Measurements from ENCODE around the gene BNC1.
"Not testable (repeated sequence)": the region's sequence is repeated elsewhere in the genome, so short reads cannot be mapped to it uniquely, and the experiment has no call there.

BNC1 gene

GRCh38 chr15:83292317-83292716 is 7.9 kb upstream of the BNC1 start:
- DNase-seq, result no peak

DNA sequence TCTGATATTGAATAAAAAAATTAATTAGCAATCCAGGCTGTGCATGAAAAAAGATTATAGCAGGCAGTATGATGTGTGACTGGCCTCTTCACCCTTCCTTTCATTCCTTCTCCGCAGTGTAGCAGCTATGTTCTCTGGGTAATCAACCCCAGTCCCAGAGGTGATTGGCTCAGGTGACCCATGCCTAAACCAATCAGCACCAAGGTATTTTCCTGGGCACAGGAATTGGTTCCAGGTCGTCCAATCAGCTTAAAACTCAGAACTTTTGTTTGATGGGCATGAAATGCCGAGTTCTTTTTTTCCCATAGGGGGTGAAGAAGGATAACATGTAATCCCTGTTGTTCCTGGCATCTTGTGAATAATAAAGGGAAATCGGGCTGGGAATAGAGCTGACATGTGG is 5.8 kb upstream of the BNC1 start:
- DNase-seq, result no peak

DNA sequence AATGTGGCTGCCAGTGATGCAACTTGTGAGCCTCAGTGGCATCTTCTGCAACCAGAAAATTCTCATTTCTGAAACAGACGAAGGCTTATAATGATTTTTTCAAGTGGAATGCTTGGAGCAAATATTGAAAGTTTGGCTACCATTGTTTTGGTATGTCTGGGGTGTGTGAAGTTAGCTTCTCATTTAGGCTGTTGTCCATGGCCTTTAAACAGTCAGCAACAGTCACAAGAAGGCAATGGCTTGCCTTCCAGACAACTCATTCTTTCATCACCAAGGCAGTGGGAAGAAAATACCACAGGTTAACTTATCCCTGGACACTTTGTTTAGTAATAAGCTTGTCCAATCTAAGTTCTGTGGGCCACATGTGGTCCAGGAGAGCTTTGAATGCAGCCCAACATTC is 4.7 kb upstream of the BNC1 start:
- DNase-seq, result no peak

DNA sequence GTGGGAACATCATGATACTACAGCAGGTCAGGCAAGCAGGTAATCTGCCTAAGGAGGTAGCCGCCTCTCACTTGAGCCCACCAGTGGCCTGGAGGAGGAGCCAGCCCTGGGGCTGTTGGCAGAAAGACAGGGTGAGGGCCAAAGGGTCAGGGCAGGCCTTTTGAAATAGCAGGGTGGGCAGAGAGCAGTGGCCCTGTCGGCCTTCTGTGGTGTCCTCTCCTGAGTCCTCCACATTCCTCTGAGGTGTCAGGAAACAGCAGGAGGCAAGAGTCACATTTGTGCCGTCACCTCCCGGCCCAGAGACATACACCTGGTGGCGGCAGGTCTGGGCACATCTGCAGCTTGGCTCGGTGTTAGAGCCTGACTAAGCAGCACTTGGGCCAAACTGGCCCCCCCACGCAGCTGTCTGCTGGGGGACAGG is 3.9 kb upstream of the BNC1 start:
- DNase-seq, result no peak

GRCh38 chr15:83287541-83288027 is 3.1 kb upstream of the BNC1 start:
- no peak for DNase-seq

DNA sequence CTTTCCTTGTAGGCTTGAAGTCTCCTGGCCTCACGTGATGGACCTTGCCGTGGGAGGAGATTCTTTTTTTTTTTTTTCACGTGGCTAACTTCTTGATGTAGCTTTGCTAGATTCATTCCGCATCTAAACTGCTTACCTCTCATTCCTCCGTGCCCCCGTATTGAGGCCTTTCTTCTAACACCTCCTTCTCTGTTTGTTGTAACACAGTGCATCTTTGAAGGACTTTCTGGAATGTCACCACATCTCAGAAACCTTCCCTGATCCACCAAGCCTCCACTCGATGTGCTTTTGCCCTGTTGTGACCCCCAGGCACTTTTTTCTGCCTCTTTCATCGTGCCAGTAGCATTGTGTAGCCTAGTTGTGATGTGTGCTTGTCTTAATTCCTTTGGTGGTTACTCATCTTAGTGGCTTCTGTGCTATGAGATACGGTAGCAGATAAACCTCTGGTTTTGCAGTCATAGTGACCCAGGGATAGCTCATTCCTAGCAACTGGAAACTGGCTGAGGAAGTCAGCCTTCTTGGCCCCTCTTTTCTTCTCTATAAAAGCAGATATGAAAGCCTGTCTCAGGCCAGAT is 1.6 kb upstream of the BNC1 start:
- no peak for DNase-seq

GRCh38 chr15:83285284-83285978 is 967 bp upstream of the BNC1 start:
- no peak for DNase-seq

GRCh38 chr15:83283813-83284558 is 478 bp downstream of the BNC1 start:
- DNase-seq, result no peak

DNA sequence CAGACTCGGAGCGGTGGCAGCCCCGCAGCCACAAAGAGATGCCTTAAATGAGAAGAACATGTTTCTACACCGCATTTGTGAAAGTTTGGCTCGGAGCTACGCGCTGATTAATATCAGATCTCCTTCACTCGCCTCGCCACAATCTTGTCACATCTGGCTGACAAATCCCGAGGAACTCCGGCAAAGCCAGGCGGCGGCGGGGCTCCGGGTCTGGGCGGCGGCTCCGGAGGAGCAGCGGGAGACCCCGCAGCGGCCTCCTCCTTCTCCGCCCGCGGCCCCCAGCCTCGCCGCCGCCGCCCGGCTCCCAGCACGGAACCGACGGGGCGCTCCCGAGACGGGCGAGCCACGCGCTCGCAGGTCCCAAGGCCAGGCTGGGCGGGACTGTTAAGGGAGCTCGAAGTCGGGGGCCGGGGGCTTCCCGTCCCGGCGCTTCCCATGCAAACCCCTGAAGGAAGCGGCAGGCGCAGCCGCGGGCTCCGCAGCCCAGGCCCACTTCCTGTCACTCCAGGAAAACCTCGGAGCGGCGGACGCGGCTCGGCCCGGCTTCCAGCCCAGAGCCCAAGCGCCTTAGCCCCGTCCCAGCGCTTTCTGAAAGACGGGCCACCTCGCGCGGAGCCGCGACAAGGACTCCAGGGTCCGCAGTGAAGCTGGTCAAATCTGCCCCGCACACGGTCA is 1.2 kb downstream of the BNC1 start:
- no peak for DNase-seq

DNA sequence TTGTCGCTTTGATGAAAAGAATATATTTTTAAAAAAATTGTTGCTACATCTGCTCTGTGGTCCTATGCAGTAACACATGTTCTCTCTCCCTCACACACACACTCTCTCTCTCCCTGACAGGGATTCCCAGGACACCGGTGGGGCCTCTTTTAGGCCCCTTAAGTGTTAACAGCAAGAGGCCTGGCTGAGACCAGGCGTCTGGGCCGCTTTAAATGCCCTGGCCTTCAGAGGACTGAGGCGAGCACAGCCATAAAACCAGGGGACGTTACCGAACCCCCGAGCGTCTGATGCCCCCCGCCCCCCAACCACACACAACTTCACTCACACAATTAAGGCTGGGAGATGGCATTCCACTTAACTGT is 1.7 kb downstream of the BNC1 start:
- no peak for DNase-seq

- DNase-seq, result no peak
These were observed 2.3 kb downstream of the BNC1 start for GRCh38 chr15:83282141-83282540.

DNA sequence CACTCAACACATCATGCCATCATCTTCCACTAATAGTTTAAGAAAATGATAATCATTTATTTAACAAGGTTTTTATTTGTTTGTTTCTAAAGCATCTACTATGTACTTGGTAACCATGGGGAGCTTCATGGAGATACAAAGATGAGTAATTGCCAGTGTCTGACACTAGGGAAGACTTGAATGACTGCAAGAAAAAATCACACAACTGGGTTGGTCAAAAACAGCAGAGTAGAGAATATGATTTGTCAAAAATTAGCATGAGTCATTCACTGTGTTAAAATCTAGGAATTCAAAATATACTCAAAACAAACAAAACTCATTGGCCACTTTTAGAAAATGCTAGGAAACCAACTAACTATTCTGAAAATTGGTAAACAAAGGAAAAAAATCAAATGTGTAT is 6.3 kb downstream of the BNC1 start:
- DNase-seq, result no peak

DNA sequence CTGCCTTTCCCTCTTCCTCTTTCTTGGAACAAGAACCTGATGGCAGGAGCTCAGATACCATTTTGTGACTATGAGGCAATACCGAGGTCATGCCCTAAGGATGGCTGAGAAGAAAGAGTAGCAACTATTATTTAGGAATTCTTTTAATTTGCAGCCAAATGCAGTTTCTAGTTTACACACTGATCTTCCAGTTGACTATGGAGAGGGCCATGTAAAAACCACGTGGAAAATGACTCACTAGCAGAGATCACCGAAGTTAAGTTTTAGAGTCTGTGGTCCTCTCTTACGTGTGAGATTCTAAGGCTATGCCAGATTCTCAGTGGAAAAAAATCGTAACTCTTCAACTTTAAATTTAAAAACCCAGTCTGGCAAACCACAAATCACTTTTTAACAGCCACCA is 7.8 kb downstream of the BNC1 start:
- no peak for DNase-seq

DNA sequence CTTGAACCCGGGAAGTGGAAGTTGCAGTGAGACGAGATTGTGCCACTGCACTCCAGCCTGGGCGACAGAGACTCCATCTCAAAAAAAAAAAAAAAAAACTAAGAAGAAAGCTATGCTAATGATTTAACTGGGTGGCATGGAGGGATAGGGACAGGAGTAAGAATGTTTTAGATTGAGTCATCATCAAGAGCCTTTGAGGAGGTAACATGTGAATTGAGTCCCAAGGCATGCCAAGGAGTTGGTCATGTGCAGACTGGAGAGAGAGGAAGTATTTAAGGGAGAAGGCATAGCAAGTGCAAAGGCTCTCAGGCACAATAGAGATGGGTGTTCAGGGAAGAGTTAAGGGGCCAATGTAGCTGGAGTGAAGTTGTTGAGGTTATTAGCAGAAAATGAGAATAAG is 9.1 kb downstream of the BNC1 start:
- DNase-seq, result no peak

DNA sequence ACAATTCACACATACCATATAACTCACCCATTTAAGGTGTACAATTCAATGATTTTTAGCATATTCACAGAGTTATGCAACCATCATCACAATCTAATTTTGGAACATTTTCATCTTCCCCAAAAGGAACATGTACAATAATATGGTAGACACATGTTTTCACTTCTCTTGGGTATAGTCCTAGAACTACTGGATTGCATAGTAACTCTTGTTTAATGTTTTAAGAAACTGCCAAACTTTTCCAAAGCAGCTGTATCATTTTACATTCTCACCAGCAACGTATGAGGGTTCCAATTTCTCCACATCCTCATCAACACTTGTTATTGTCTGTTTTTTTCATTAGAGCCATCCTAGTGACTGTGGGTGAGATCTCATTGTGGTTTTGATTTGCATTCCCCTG is 14.3 kb downstream of the BNC1 start:
- DNase-seq, result no peak

- DNase-seq, result no peak
These were observed 16.3 kb downstream of the BNC1 start for GRCh38 chr15:83268147-83268546.

- DNase-seq, result no peak
These were observed 21.7 kb downstream of the BNC1 start for GRCh38 chr15:83262594-83263315.

- DNase-seq, result not testable (repeated sequence)
These were observed 22.3 kb downstream of the BNC1 start for GRCh38 chr15:83262181-83262580.

DNA sequence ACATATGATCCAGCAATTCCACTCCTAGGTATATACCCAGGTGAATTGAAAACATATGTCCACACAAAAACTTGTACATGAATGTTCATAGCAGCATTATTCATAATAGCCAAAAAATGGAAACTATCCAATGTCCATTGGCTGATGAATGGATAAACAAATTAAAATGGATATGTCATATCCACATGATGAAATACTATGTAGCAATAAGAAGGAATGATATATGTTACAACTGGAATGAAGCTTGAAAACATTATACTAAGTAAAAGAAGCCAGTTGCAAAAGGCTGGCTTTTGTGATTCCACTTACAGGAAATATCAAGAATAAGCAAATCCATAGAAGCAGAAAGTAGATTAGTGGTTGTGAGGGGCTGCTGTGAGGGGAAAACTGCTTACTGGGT is 33.7 kb downstream of the BNC1 start:
- DNase-seq, result no peak

GRCh38 chr15:83249030-83249343 is 35.5 kb downstream of the BNC1 start:
- DNase-seq, result no peak

DNA sequence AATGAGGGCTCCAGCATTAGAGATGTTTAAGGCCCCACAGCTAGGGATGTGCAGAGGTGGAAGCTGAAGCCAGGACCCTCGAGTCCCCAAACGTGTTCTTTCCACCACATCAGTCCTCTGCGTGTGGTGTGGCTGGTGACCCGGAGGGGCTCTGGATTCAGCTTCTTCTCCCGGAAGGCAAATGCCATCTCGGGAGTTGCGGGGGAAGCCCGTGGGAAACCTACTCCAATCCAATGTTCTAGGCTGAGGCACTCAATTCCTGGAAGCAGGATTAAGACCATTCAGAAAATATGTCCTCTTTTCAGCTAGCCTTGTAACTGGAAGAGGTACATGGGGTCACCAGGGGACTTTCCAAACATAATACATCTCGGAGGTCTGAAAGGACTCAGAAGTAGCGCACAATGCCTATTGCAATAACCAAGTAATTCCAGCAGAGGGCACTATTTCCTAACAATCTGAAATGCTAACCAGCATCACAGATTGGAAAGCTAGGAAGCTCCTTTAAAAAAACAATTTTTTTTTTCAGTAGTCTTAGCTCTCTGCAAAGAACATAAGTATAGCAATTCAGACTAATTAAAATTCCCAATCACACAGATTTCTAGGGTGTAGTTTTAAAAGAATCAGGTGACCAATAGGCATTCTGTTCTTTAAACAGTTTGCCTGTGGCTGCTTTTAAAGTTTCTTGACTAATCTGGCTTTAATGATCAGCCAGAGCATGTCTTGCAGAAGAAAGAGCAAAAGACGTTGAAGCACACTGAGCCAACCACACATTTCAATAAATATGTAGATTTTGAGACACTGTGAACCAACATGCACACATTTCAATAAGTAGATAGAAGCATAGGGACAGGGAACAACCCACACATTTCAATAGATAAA is 36.1 kb downstream of the BNC1 start:
- DNase-seq, result peak; percentile 1 to 26

DNA sequence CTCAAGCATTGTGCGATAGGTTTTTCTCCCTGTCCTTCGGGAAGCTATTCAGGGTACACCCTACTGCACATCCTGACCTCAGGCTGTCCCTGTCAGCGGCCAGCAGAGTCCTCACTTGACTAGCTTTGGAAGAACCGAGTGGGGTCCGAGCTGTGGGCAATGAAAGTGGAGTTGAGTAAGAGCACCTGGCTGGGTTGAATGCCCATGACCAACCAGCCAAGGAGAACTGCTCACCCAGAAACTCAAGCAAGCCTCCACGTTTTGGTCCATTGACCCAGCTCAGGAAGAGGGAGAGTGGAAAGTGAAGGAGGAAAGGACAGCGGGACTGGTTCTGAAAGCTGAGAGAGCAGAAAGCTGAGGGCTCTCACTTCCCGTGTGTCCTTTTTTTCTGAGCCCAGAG is 40.8 kb downstream of the BNC1 start:
- DNase-seq, result no peak
